Measurements from ENCODE around the gene ANKMY1. TPM values are rescaled to one million over a fixed set of nuclear protein-coding genes. Genes with fewer than 3 reads are reported as not detected.

The ANKMY1 gene
- total and polyA plus RNA-seq, 9 donors, result 5.2 to 10.8 (median 7.7) TPM

DNA sequence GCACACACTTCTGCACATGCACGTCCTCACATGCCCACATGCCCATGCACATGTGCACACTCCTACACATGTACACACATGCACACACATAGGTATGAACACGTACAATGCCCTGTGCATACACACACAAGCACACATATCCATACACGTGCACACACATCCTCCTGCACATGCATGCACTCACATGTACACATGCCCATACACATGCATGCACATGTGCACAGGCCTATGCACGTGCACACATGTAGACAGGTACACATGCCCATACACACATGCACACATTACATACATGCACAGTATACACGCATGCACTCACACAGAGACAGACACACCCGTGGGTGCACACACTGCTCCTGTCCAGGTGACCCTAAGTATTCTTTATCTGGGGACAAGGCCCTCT lies 88.0 kb downstream of the ANKMY1 start:
- no peak overlapping the region for H3K27ac ChIP-seq (ENCODE audit: low read length)
- peaks cover 23% of the 10 kb centered on the region for H3K36me3 ChIP-seq (ENCODE audit: control insufficient read depth, insufficient read depth, low read length)
- 92% methylated on average over 6 of the region's 6 CpGs for WGBS (ENCODE audit: insufficient coverage)
- no peak for DNase-seq
- peaks cover 2% of the 10 kb centered on the region for H3K4me1 ChIP-seq (ENCODE audit: control insufficient read depth, insufficient read depth, low read length)
- H3K9me3 ChIP-seq (replicated peaks; ENCODE audit: control insufficient read depth, low read depth, low read length), result peaks cover 5% of the 10 kb centered on the region
- no peak overlapping the region for H3K4me3 ChIP-seq (ENCODE audit: low read length)
- H3K27me3 ChIP-seq (ENCODE audit: control insufficient read depth, insufficient read depth, low read length), result no peaks in the 10 kb centered on the region

DNA sequence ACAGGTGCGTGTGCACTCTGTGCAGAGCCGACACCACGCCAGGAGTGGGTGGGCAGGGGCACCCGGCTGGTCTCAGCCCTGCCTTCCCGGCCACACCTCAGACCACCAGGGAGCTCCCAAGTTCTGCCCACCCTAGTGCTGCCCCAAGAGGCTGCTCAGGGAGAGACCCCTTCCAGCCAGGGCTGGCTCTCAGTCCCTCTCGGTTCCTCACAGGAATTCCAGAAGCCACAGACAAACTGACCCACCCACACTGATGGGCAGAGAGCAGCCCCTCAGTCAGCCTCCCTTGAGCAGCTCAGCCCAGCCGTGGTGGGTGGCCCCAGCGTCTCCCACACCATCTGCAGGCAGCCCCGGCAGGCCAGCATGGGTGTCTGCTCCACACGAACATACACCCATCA lies 88.5 kb downstream of the ANKMY1 start:
- Histone ChIP-seq H3K27ac (ENCODE audit: low read length) (no peak overlapping the region), H3K27me3 (ENCODE audit: control insufficient read depth, insufficient read depth, low read length) (no peaks in the 10 kb centered on the region), H3K4me3 (ENCODE audit: low read length) (no peak overlapping the region), H3K4me1 (ENCODE audit: control insufficient read depth, insufficient read depth, low read length) (peaks cover 2% of the 10 kb centered on the region), H3K36me3 (ENCODE audit: control insufficient read depth, insufficient read depth, low read length) (peaks cover 28% of the 10 kb centered on the region), H3K9me3 (replicated peaks; ENCODE audit: control insufficient read depth, low read depth, low read length) (peaks cover 5% of the 10 kb centered on the region)
- WGBS (ENCODE audit: insufficient coverage), result 35% methylated on average over 8 of the region's 10 CpGs
- DNase-seq, result no peak

DNA sequence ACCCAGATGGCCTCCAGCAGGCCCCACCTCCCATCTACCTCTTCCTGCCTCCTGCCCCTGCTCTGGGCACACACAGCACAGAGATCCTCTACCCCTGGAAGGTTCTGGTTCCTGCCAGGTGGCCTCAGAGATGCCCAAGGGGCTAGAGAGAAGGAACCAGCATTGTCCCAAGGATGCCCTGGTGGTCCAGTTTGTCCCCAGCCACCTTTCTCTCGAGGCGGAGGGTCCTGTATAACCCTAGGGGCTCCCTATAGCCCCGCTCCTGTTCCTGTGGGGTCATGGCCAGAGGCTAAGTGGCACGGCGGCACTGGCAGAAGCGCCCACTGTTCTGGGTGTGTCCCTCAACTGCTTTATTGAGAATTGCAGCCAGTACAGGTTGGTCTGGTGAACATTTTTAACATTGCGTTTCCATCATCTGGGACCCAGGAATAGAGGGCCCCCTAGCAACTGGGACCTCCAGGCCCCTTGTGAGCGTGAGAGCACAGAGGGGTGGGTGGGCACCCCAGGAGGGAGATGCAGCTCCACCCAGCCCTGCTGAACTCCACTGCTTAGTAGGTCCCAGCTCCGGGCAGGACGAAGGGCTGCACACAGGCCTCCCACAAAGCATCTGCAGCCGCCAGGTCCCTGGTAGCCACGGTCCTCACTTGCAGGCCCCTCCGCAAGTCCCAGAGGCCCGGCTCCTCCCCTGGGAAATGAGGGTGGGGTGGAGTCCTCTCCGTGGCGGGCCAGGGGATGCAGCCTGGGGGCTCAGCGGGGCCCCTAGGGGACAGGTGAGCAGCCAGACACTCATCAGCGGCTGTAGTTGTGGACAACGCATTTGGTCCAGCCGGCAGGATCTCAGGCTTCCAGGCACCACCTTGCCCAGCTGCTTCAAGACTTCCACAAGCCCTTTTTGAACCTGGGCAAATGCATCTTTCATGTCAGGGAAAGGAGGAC lies 89.2 kb downstream of the ANKMY1 start:
- 59% methylated on average over 15 of the region's 20 CpGs for WGBS (ENCODE audit: insufficient coverage)

DNA sequence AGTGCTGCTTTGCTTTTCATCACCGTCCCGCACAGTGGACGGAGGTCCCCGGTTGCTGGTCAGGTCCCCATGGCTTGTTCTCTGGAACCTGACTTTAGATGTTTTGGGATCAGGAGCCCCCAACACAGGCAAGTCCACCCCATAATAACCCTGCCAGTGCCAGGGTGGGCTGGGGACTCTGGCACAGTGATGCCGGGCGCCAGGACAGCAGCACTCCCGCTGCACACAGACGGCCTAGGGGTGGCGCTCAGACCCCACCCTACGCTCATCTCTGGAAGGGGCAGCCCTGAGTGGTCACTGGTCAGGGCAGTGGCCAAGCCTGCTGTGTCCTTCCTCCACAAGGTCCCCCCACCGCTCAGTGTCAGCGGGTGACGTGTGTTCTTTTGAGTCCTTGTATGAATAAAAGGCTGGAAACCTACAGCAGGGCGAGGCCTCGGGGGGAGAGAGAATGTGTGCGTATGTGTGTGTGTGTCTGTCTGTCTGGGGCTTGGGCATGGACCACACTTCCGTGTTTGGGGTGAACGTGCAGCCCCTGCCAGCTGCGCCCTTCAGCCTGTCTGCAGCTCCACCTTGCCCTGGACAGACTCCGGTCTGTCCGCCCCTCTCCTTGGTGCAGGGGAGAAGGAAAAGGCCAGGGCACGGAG lies 90.0 kb downstream of the ANKMY1 start:
- Histone ChIP-seq H3K36me3 (ENCODE audit: control insufficient read depth, insufficient read depth, low read length) (peaks cover 41% of the 10 kb centered on the region), H3K9me3 (replicated peaks; ENCODE audit: control insufficient read depth, low read depth, low read length) (peaks cover 5% of the 10 kb centered on the region), H3K4me1 (ENCODE audit: control insufficient read depth, insufficient read depth, low read length) (peaks cover 2% of the 10 kb centered on the region), H3K27ac (ENCODE audit: low read length) (no peak overlapping the region), H3K27me3 (ENCODE audit: control insufficient read depth, insufficient read depth, low read length) (no peaks in the 10 kb centered on the region), H3K4me3 (ENCODE audit: low read length) (no peak overlapping the region)
- no peak for DNase-seq
- 76% methylated on average over 7 of the region's 22 CpGs for WGBS (ENCODE audit: insufficient coverage)

More for the DNA sequence above, 89.2 kb downstream of the ANKMY1 start:
- Histone ChIP-seq H3K4me3 (ENCODE audit: low read length) (no peak overlapping the region), H3K36me3 (ENCODE audit: control insufficient read depth, insufficient read depth, low read length) (peaks cover 35% of the 10 kb centered on the region), H3K9me3 (replicated peaks; ENCODE audit: control insufficient read depth, low read depth, low read length) (peaks cover 5% of the 10 kb centered on the region), H3K27me3 (ENCODE audit: control insufficient read depth, insufficient read depth, low read length) (no peaks in the 10 kb centered on the region), H3K27ac (ENCODE audit: low read length) (no peak overlapping the region), H3K4me1 (ENCODE audit: control insufficient read depth, insufficient read depth, low read length) (peaks cover 2% of the 10 kb centered on the region)
- DNase-seq, result no peak

DNA sequence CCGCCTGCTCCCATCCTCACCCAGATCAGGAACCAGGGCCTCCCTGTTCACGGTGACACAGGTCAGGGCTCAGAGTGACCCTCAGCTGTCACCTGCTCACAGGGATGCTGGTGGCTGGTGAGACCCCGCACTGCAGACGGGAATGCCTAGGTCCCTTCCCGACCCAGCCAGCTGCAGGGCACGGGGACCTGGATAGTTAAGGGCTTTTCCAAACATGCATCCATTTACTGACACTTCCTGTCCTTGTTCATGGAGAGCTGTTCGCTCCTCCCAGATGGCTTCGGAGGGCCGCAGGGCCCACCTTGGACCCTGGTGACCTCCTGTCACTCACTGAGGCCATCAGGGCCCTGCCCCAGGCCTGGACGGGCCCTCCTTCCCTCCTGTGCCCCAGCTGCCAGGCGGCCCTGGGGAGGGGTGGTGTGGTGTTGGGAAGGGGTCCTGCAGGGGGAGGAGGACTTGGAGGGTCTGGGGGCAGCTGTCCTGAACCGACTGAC lies 90.6 kb downstream of the ANKMY1 start:
- peaks cover 44% of the 10 kb centered on the region for H3K36me3 ChIP-seq (ENCODE audit: control insufficient read depth, insufficient read depth, low read length)
- no peak overlapping the region for H3K4me3 ChIP-seq (ENCODE audit: low read length)
- peaks cover 2% of the 10 kb centered on the region for H3K4me1 ChIP-seq (ENCODE audit: control insufficient read depth, insufficient read depth, low read length)
- no peak for DNase-seq
- H3K9me3 ChIP-seq (replicated peaks; ENCODE audit: control insufficient read depth, low read depth, low read length), result peaks cover 2% of the 10 kb centered on the region
- no peak overlapping the region for H3K27ac ChIP-seq (ENCODE audit: low read length)
- WGBS (ENCODE audit: insufficient coverage), result 73% methylated on average over 8 of the region's 12 CpGs
- H3K27me3 ChIP-seq (ENCODE audit: control insufficient read depth, insufficient read depth, low read length), result no peaks in the 10 kb centered on the region

DNA sequence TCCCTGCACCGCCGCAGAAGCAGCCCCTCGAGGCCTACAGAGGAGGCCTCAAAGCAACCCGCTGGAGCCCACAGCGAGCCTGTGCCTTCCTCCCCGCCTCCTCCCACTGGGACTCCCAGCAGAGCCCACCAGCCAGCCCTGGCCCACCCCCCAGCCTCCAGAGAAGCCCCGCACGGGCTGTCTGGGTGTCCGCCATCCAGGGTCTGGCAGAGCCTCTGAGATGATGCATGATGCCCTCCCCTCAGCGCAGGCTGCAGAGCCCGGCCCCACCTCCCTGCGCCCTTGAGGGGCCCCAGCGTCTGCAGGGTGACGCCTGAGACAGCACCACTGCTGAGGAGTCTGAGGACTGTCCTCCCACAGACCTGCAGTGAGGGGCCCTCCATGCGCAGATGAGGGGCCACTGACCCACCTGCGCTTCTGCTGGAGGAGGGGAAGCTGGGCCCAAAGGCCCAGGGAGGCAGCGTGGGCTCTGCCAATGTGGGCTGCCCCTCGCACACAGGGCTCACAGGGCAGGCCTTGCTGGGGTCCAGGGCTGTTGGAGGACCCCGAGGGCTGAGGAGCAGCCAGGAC lies 91.1 kb downstream of the ANKMY1 start:
- Histone ChIP-seq H3K4me3 (ENCODE audit: low read length) (no peak overlapping the region), H3K27ac (ENCODE audit: low read length) (no peak overlapping the region), H3K9me3 (replicated peaks; ENCODE audit: control insufficient read depth, low read depth, low read length) (no peaks in the 10 kb centered on the region), H3K36me3 (ENCODE audit: control insufficient read depth, insufficient read depth, low read length) (peaks cover 44% of the 10 kb centered on the region), H3K4me1 (ENCODE audit: control insufficient read depth, insufficient read depth, low read length) (peaks cover 2% of the 10 kb centered on the region), H3K27me3 (ENCODE audit: control insufficient read depth, insufficient read depth, low read length) (no peaks in the 10 kb centered on the region)
- 73% methylated on average over 19 of the region's 19 CpGs for WGBS (ENCODE audit: insufficient coverage)
- no peak for DNase-seq

DNA sequence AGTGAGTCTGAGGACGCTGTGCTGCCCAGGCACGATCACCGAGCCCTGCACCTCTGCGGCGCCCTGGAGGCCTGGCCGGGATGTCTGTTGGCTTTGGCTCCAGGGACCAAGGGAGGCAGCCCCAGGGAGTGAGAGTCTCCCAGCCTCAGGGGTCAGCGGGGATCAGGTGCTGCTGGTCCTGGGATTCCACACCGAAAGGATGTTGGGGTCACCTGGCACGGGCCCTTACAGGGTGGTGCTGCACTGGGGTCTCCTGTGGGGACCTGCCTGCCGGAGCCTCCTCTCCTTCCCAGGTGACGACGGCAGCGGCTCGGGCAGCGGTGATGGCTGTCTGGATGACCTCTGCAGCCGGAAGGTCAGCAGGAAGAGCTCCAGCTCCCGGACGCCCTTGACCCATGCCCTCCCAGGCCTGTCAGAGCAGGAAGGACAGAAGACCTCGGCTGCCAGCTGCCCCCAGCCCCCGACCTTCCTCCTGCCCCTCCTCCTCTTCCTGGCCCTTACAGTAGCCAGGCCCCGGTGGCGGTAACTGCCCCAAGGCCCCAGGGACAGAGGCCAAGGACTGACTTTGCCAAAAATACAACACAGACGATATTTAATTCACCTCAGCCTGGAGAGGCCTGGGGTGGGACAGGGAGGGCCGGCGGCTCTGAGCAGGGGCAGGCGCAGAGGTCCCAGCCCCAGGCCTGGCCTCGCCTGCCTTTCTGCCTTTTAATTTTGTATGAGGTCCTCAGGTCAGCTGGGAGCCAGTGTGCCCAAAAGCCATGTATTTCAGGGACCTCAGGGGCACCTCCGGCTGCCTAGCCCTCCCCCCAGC lies 91.8 kb downstream of the ANKMY1 start:
- no peak overlapping the region for H3K4me3 ChIP-seq (ENCODE audit: low read length)
- DNase-seq, result no peak
- WGBS (ENCODE audit: insufficient coverage), result 75% methylated on average over 20 of the region's 28 CpGs
- no peaks in the 10 kb centered on the region for H3K9me3 ChIP-seq (replicated peaks; ENCODE audit: control insufficient read depth, low read depth, low read length)
- no peak overlapping the region for H3K27ac ChIP-seq (ENCODE audit: low read length)
- H3K4me1 ChIP-seq (ENCODE audit: control insufficient read depth, insufficient read depth, low read length), result peaks cover 4% of the 10 kb centered on the region
- no peaks in the 10 kb centered on the region for H3K27me3 ChIP-seq (ENCODE audit: control insufficient read depth, insufficient read depth, low read length)
- H3K36me3 ChIP-seq (ENCODE audit: control insufficient read depth, insufficient read depth, low read length), result peaks cover 44% of the 10 kb centered on the region

DNA sequence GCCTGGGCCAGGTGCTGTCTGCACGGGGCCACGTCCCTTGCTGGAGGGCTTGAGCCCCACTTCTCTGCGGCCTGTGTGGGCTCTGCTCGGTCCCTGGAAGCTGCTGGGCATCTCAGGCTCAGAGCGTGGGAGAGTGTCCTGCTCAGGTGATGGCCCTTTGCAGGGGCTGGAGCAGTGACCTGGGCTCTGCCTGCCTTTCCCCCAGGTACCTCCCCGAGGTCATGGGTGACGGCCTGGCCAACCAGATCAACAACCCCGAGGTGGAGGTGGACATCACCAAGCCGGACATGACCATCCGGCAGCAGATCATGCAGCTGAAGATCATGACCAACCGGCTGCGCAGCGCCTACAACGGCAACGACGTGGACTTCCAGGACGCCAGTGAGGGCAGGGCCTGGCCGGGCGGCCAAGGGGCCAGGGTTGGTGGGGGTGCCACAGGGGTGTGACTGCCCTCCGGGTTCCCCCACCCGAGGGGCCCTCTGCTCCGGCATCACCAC lies 92.5 kb downstream of the ANKMY1 start:
- no peaks in the 10 kb centered on the region for H3K27me3 ChIP-seq (ENCODE audit: control insufficient read depth, insufficient read depth, low read length)
- no peak for DNase-seq
- no peaks in the 10 kb centered on the region for H3K9me3 ChIP-seq (replicated peaks; ENCODE audit: control insufficient read depth, low read depth, low read length)
- no peak overlapping the region for H3K27ac ChIP-seq (ENCODE audit: low read length)
- WGBS (ENCODE audit: insufficient coverage), result 96% methylated on average over 22 of the region's 22 CpGs
- peaks cover 47% of the 10 kb centered on the region for H3K36me3 ChIP-seq (ENCODE audit: control insufficient read depth, insufficient read depth, low read length)
- H3K4me1 ChIP-seq (ENCODE audit: control insufficient read depth, insufficient read depth, low read length), result peaks cover 11% of the 10 kb centered on the region
- no peak overlapping the region for H3K4me3 ChIP-seq (ENCODE audit: low read length)

DNA sequence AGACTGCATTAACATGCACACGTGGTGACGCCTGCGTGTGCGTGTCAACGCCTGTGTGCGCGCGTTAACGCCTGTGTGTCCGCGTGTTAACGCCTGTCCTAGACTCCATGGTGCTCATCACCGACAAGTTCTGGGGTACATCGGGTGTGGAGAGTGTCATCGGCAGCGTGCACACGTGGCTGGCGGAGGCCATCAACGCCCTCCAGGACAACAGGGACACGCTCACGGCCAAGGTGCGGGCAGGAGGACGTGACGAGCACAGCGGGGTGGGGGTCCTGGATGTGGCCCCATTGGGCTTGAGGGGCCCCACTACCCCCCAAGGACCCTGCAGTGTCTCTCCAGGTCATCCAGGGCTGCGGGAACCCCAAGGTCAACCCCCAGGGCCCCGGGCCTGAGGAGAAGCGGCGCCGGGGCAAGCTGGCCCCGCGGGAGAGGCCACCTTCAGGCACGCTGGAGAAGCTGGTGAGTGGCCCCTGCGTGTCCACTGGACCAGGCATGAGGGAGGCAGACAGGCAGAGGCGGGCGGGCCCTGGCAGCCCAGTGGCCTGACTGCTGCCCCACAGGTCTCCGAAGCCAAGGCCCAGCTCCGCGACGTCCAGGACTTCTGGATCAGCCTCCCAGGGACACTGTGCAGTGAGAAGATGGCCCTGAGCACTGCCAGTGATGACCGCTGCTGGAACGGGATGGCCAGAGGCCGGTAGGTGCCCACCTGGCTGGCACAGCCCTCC lies 93.1 kb downstream of the ANKMY1 start:
- H3K4me1 ChIP-seq (ENCODE audit: control insufficient read depth, insufficient read depth, low read length), result peaks cover 17% of the 10 kb centered on the region
- no peak overlapping the region for H3K4me3 ChIP-seq (ENCODE audit: low read length)
- peaks cover 47% of the 10 kb centered on the region for H3K36me3 ChIP-seq (ENCODE audit: control insufficient read depth, insufficient read depth, low read length)
- H3K27me3 ChIP-seq (ENCODE audit: control insufficient read depth, insufficient read depth, low read length), result no peaks in the 10 kb centered on the region
- no peaks in the 10 kb centered on the region for H3K9me3 ChIP-seq (replicated peaks; ENCODE audit: control insufficient read depth, low read depth, low read length)
- peak; percentile 0 for DNase-seq
- 93% methylated on average over 43 of the region's 43 CpGs for WGBS (ENCODE audit: insufficient coverage)
- H3K27ac ChIP-seq (ENCODE audit: low read length), result no peak overlapping the region
